PC-3 (cell line): ENCODE measurements around the gene DCTN2.

Experiments
- CTCF ChIP-seq: fragments of 300-600 bp; sonication (generic); conservative IDR thresholded peaks from 2 replicates; pipeline ENCODE4 v1.5.1; 2017; ENCODE audit warnings: antibody characterized with exemption, low read depth, mild to moderate bottlenecking, low read length
- EZH2 ChIP-seq: fragments of 300-600 bp; sonication (generic); IDR thresholded peaks from one replicate; pipeline ENCODE4 v1.6.1; 2017; ENCODE audit warnings: antibody characterized with exemption, mild to moderate bottlenecking, low read length; ENCODE audit not compliant: unreplicated experiment
- EZH2phosphoT487 ChIP-seq: fragments of 300-600 bp; sonication (generic); IDR thresholded peaks from 2 replicates; pipeline ENCODE4 v1.6.1; 2018; ENCODE audit warnings: mild to moderate bottlenecking, antibody characterized with exemption, low read length, borderline replicate concordance

DNA sequence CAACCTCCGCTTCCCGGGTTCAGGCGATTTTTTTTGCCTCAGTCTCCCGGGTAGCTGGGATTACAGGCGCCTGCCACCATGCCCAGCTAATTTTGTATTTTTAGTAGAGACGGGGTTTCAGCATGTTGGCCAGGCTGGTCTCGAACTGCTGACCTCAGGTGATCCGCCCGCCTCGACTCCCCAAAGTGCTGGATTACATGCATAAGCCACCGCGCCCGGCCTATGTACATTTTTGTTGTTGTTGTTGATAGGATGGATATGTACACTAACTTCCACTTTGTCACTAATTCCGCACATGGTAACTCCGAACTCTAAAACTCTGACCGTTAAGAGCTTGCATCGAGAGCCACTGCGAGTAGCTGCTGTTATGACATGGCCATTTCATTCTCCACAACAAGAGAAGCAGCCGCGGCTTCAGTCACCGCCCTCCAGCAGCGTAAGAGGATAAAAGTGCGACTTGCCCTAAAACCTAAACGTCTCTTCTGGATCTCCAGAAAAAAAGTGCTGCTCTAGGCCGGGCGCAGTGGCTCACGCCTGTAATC, 59.9 kb downstream of the DCTN2 start:
- no peak for TF ChIP-seq CTCF
- TF ChIP-seq EZH2, result no peak
- TF ChIP-seq EZH2phosphoT487, result no peak
